ENCODE measurements around the gene ZC3H11A. TPM values are rescaled to one million over a fixed set of nuclear protein-coding genes. Genes with fewer than 3 reads are reported as not detected.

Gene ZC3H11A
- total RNA-seq, 1 experiment from 2014 or later = 95.9 TPM

GRCh38 chr1:203791498-203791897, 3.9 kb upstream of the ZC3H11A start:
- H2AFZ ChIP-seq (ENCODE audit: low read length) = no peak overlapping the region
- no peak overlapping the region for H4K5ac ChIP-seq (ENCODE audit: insufficient read length, low read depth, low read length)
- H3K36me3 Mint-ChIP-seq (ENCODE audit: insufficient read depth in 1 of 3, low read depth in 3 of 3) = peaks cover 4 to 5% (median 4%) of the 10 kb centered on the region in 3 experiments; a peak in 5 of 7 replicates
- no peak overlapping the region for H3K18ac ChIP-seq (ENCODE audit: insufficient read length, low read depth, low read length)
- TF ChIP-seq CTCF (conservative IDR thresholded peaks at IDR 0.05) = no peak
- no peaks in the 10 kb centered on the region; the same call in 1 of the 2 replicates for H3K27me3 Mint-ChIP-seq (ENCODE audit: low read depth)
- H3K9me3 ChIP-seq (ENCODE audit: control insufficient read depth, low read depth, low read length) = no peaks in the 10 kb centered on the region
- no peaks in the 10 kb centered on the region for H3K27me3 ChIP-seq (ENCODE audit: insufficient read depth, low read length)
- no peak overlapping the region for H3T11ph ChIP-seq (ENCODE audit: low read length)
- no peaks in the 10 kb centered on the region for H3K79me1 ChIP-seq (ENCODE audit: insufficient read depth, low read depth, low read length, poor library complexity, severe bottlenecking)
- H4K91ac ChIP-seq (ENCODE audit: insufficient read length, low read depth, low read length) = no peak overlapping the region
- no CpG with 5 or more reads among the region's 3 CpGs for WGBS (ENCODE audit: extremely low coverage, insufficient read length, low lambda C conversion rate)
- H3K9me3 Mint-ChIP-seq = peaks cover 0 to 4% of the 10 kb centered on the region in 2 experiments; a peak in 1 of 5 replicates
- no peak overlapping the region for H3K4ac ChIP-seq (ENCODE audit: low read depth, low read length)
- no peaks in the 10 kb centered on the region for H3K79me2 ChIP-seq (ENCODE audit: insufficient read depth, low read length)
- H3K27ac Mint-ChIP-seq = no peak overlapping the region
- no peak overlapping the region for H2BK5ac ChIP-seq (ENCODE audit: insufficient read length, low read length)
- H2BK120ac ChIP-seq (ENCODE audit: low read depth, low read length, poor library complexity, severe bottlenecking) = no peak overlapping the region
- peaks cover 4% of the 10 kb centered on the region; the same call in 1 of the 2 replicates for H3K4me1 ChIP-seq (ENCODE audit: insufficient read depth, low read length)
- no peak overlapping the region for H3K4me3 Mint-ChIP-seq
- H2BK15ac ChIP-seq (ENCODE audit: low read depth, low read length) = no peak overlapping the region
- no peak overlapping the region for H3K14ac ChIP-seq (ENCODE audit: insufficient read depth, low read length)
- H3K9ac ChIP-seq (ENCODE audit: extremely low read depth, insufficient read length, low read length) = no peak overlapping the region
- no peaks in the 10 kb centered on the region for H3K23me2 ChIP-seq (ENCODE audit: insufficient read length, low read depth, low read length, poor library complexity, severe bottlenecking)
- no peak overlapping the region for H3K27ac ChIP-seq (ENCODE audit: insufficient read length, low read depth, low read length)
- no peak overlapping the region for H2BK20ac ChIP-seq (ENCODE audit: low read depth, low read length, poor library complexity, severe bottlenecking)
- no peaks in the 10 kb centered on the region for H4K20me1 ChIP-seq (ENCODE audit: control insufficient read depth, insufficient read depth, insufficient read length)
- no peak overlapping the region for H4K8ac ChIP-seq (replicated peaks; ENCODE audit: insufficient read length, low read depth, low read length)
- H2AK5ac ChIP-seq (ENCODE audit: insufficient read length, low read length) = no peak overlapping the region
- H3K4me2 ChIP-seq (ENCODE audit: insufficient read depth, insufficient read length, low read length) = no peak overlapping the region
- H3K56ac ChIP-seq (ENCODE audit: insufficient read length, low read depth, low read length) = no peak overlapping the region
- H3K4me1 Mint-ChIP-seq = peaks cover 33 to 36% of the 10 kb centered on the region in 2 experiments
- DNase-seq = no peak
- H3K23ac ChIP-seq (ENCODE audit: insufficient read length, low read depth, low read length) = no peak overlapping the region
- H2BK12ac ChIP-seq (ENCODE audit: insufficient read length, low read depth, low read length) = no peak overlapping the region

Data from H9 (cell line).